Activated CD8-positive, alpha-beta T cell treated with anti-CD3 and anti-CD28 coated beads for 36 hours (primary cell): ENCODE measurements around the gene RCAN2. TPM values are rescaled to one million over a fixed set of nuclear protein-coding genes. Genes with fewer than 3 reads are reported as not detected.

Experiments
- ATAC-seq: fragments of 200-7000 bp; cut with Tn5 transposase; one replicate; pipeline ENCODE4 v1.10.0; 2021; ENCODE audit warnings: mild to moderate bottlenecking, moderate library complexity
- CTCF ChIA-PET: fragments of 350-600 bp; sonication (Branson Sonifier 250); formaldehyde crosslinking; loops from one replicate; lab custom pipeline; 2021; ENCODE audit warnings: antibody characterized with exemption; lab: Charles Lee
- POLR2A ChIA-PET: fragments of 350-600 bp; sonication (Branson Sonifier 250); formaldehyde crosslinking; loops from one replicate; lab custom pipeline; 2021; ENCODE audit warnings: antibody characterized with exemption; lab: Charles Lee
- DNase-seq: peaks from one replicate; pipeline ENCODE4 v3.0.0-alpha.2; 2020
- H3K27ac Mint-ChIP-seq: one replicate; pipeline ENCODE4 v1.8.0; 2021; ENCODE audit warnings: mild to moderate bottlenecking, mixed read lengths
- H3K27me3 Mint-ChIP-seq: one replicate; pipeline ENCODE4 v1.8.0; 2021; ENCODE audit warnings: mixed read lengths
- H3K36me3 Mint-ChIP-seq: one replicate; pipeline ENCODE4 v1.8.0; 2021; ENCODE audit warnings: low read depth, mixed read lengths
- H3K4me1 Mint-ChIP-seq: one replicate; pipeline ENCODE4 v1.8.0; 2021; ENCODE audit warnings: low read depth, mixed read lengths
- H3K4me3 Mint-ChIP-seq: one replicate; pipeline ENCODE4 v1.8.0; 2021; ENCODE audit warnings: mild to moderate bottlenecking, moderate library complexity, mixed read lengths
- H3K9me3 Mint-ChIP-seq: one replicate; pipeline ENCODE4 v1.8.0; 2021; ENCODE audit warnings: mixed read lengths
- CTCF ChIP-seq: fragments of 200-600 bp; IDR thresholded peaks from one replicate; pipeline ENCODE4 v1.8.0; 2022; ENCODE audit warnings: antibody characterized with exemption, mild to moderate bottlenecking
- intact Hi-C: fragments of 100-400 bp; cut with micrococcal nuclease; formaldehyde crosslinking; loops from one replicate; pipeline ENCODE4 v1.10.0; 2022
- total RNA-seq, 2 experiments: library from RNA; stranded (reverse); gene quantifications; one replicate each; pipeline ENCODE4 v1.2.3, GENCODE V29; 2021

The RCAN2 gene
- total RNA-seq, 2 experiments from 2014 or later = not detected

GRCh38 chr6:46189726-46190125, 301.5 kb downstream of the RCAN2 start:
- CTCF ChIA-PET = no interaction called here
- H3K9me3 Mint-ChIP-seq = no peaks in the 10 kb centered on the region
- intact Hi-C loops = no loop called here
- H3K27ac Mint-ChIP-seq = no peak overlapping the region
- H3K4me3 Mint-ChIP-seq = no peak overlapping the region
- ATAC-seq = no peak
- no peak for TF ChIP-seq CTCF
- H3K36me3 Mint-ChIP-seq = no peaks in the 10 kb centered on the region
- no peak for DNase-seq
- peaks cover 26% of the 10 kb centered on the region for H3K27me3 Mint-ChIP-seq
- no peaks in the 10 kb centered on the region for H3K4me1 Mint-ChIP-seq
- POLR2A ChIA-PET = no interaction called here

GRCh38 chr6:46186583-46186982, 304.7 kb downstream of the RCAN2 start:
- Mint-ChIP-seq H3K9me3 (no peaks in the 10 kb centered on the region), H3K4me3 (no peak overlapping the region), H3K27ac (no peak overlapping the region), H3K36me3 (no peaks in the 10 kb centered on the region), H3K4me1 (no peaks in the 10 kb centered on the region), H3K27me3 (peaks cover 23% of the 10 kb centered on the region)
- POLR2A ChIA-PET = no interaction called here
- CTCF ChIA-PET = interaction anchor here (0.6 to 1.0 kb wide), 3 partner anchors 34 to 926 kb away, joined by 3 read pairs; no protein-coding TSS in a partner anchor
- ATAC-seq = no peak
- no peak for DNase-seq
- intact Hi-C loops = no loop called here
- no peak for TF ChIP-seq CTCF

GRCh38 chr6:46184114-46184513, 307.1 kb downstream of the RCAN2 start:
- H3K27me3 Mint-ChIP-seq = peaks cover 19% of the 10 kb centered on the region
- TF ChIP-seq CTCF = no peak
- H3K36me3 Mint-ChIP-seq = no peaks in the 10 kb centered on the region
- H3K4me1 Mint-ChIP-seq = no peaks in the 10 kb centered on the region
- ATAC-seq (no peak), DNase-seq (no peak)
- CTCF ChIA-PET = interaction anchor here (1.0 kb wide), 1 partner anchor 55 kb away, joined by 3 read pairs; the partner anchor contains the start of gene ENPP4
- H3K4me3 Mint-ChIP-seq = no peak overlapping the region
- no peaks in the 10 kb centered on the region for H3K9me3 Mint-ChIP-seq
- H3K27ac Mint-ChIP-seq = no peak overlapping the region
- intact Hi-C loops = no loop called here
- POLR2A ChIA-PET = no interaction called here

GRCh38 chr6:46175976-46176375, 315.3 kb downstream of the RCAN2 start:
- CTCF ChIA-PET = interaction anchor here (0.8 to 1.2 kb wide), 2 partner anchors 86 to 163 kb away, joined by 3 to 7 read pairs; no protein-coding TSS in a partner anchor
- no peak overlapping the region for H3K27ac Mint-ChIP-seq
- POLR2A ChIA-PET = no interaction called here

More at GRCh38 chr6:46175976-46176375, 315.3 kb downstream of the RCAN2 start:
- Mint-ChIP-seq H3K27me3 (peaks cover 8% of the 10 kb centered on the region), H3K9me3 (no peaks in the 10 kb centered on the region), H3K36me3 (no peaks in the 10 kb centered on the region), H3K4me3 (no peak overlapping the region), H3K4me1 (peaks cover 21% of the 10 kb centered on the region)
- TF ChIP-seq CTCF = no peak
- DNase-seq = no peak
- intact Hi-C loops = no loop called here
- no peak for ATAC-seq
